Effector memory CD4-positive, alpha-beta T cell (primary cell): ENCODE results near the gene OAS1.

Source experiments
- DNase-seq, 3 donors: peaks; one replicate each; pipeline ENCODE4 v3.0.0-alpha.2; 2020
- H3K27ac ChIP-seq: 2 replicates; pipeline ENCODE4 v1.7.0; 2013; ENCODE audit warnings: mild to moderate bottlenecking, low read length, moderate library complexity; ENCODE audit not compliant: insufficient read depth, poor library complexity, severe bottlenecking
- H3K27me3 ChIP-seq: replicated peaks from 2 replicates; pipeline ENCODE4 v1.7.0; 2013; ENCODE audit warnings: mild to moderate bottlenecking, low read length; ENCODE audit not compliant: insufficient read depth, control insufficient read depth, poor library complexity, severe bottlenecking
- H3K36me3 ChIP-seq: 2 replicates; pipeline ENCODE4 v1.7.0; 2013; ENCODE audit warnings: mild to moderate bottlenecking, low read length, moderate library complexity; ENCODE audit not compliant: control insufficient read depth, insufficient read depth
- H3K4me1 ChIP-seq: 2 replicates; pipeline ENCODE4 v1.7.0; 2013; ENCODE audit warnings: low read length, mild to moderate bottlenecking; ENCODE audit not compliant: control insufficient read depth, insufficient read depth, poor library complexity, severe bottlenecking
- H3K4me3 ChIP-seq: 2 replicates; pipeline ENCODE4 v1.7.0; 2013; ENCODE audit warnings: low read length, low read depth, mild to moderate bottlenecking; ENCODE audit not compliant: insufficient read depth, poor library complexity, severe bottlenecking
- H3K9me3 ChIP-seq: 2 replicates; pipeline ENCODE4 v1.7.0; 2013; ENCODE audit warnings: mild to moderate bottlenecking, low read length, moderate library complexity; ENCODE audit not compliant: control insufficient read depth
- total RNA-seq, 3 donors: gene quantifications; one replicate each; lab custom pipeline; 2026; lab: John Stamatoyannopoulos, UW

Gene OAS1
- total RNA-seq: 21.7 to 25.2 (median 22.1) reads per million in 3 donors

GRCh38 chr12:112906712-112907414, at the start of gene OAS1:
TSS of gene OAS1 (plus strand) at chr12:112906962. CDS start at chr12:112907040, 78 bp downstream.
- Histone ChIP-seq H3K9me3 (no peaks in the 10 kb centered on the region), H3K4me3 (peak within 1 kb of the TSS; percentile 57), H3K27ac (peak within 1 kb of the TSS; percentile 52), H3K27me3 (no peaks in the 10 kb centered on the region), H3K4me1 (peaks cover 31% of the 10 kb centered on the region), H3K36me3 (no peaks in the 10 kb centered on the region)
- DNase-seq: peak in 1 of 3 donors; percentile 9

GRCh38 chr12:112859291-112859690, 47.5 kb upstream of the OAS1 start:
- H3K4me1 ChIP-seq: no peaks in the 10 kb centered on the region
- no peaks in the 10 kb centered on the region for H3K9me3 ChIP-seq
- no peak overlapping the region for H3K27ac ChIP-seq
- no peak for DNase-seq
- H3K36me3 ChIP-seq: no peaks in the 10 kb centered on the region
- H3K4me3 ChIP-seq: no peak overlapping the region
- no peaks in the 10 kb centered on the region for H3K27me3 ChIP-seq

- H3K27me3 ChIP-seq: no peaks in the 10 kb centered on the region
- H3K4me1 ChIP-seq: no peaks in the 10 kb centered on the region
- H3K27ac ChIP-seq: no peak overlapping the region
- no peaks in the 10 kb centered on the region for H3K9me3 ChIP-seq
- DNase-seq: no peak
- H3K4me3 ChIP-seq: no peak overlapping the region
- no peaks in the 10 kb centered on the region for H3K36me3 ChIP-seq
These were observed 46.6 kb upstream of the OAS1 start for GRCh38 chr12:112860181-112860580.

- H3K27me3 ChIP-seq: no peaks in the 10 kb centered on the region
- no peaks in the 10 kb centered on the region for H3K36me3 ChIP-seq
- no peaks in the 10 kb centered on the region for H3K9me3 ChIP-seq
- no peak overlapping the region for H3K27ac ChIP-seq
- no peaks in the 10 kb centered on the region for H3K4me1 ChIP-seq
- no peak overlapping the region for H3K4me3 ChIP-seq
- no peak for DNase-seq
These were observed 45.5 kb upstream of the OAS1 start for GRCh38 chr12:112861284-112861683.

GRCh38 chr12:112862636-112863290, 44.0 kb upstream of the OAS1 start:
- no peaks in the 10 kb centered on the region for H3K27me3 ChIP-seq

DNA sequence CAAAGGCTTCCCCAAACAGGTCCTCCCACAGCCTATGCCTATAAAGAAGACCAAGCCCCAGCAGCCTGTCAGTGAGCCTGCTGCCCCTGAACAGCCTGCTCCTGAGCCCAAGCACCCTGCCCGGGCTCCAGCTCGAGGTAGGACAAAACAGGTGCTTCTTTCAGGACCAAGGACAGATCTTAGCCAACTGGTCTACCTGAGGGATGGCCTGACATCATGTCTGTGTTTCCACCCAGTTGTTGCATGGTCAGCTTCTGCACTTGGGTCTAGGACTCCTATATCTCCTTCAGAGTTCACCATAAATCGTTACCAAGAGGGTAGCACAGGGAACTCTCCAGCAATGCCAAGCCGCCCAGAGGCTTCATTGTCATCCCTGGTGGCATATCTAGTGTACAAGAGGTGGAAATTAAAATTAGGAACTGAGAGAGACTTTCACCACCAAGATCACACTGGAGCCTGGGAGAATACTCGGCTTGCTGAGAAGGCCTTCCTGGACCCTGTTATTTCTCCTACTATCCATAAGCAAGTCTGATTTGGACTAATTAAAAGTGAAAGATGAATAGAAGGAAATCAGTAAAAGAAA, 38.2 kb upstream of the OAS1 start:
- DNase-seq: no peak
- Histone ChIP-seq H3K27me3 (no peaks in the 10 kb centered on the region), H3K4me3 (no peak overlapping the region), H3K36me3 (no peaks in the 10 kb centered on the region), H3K9me3 (no peaks in the 10 kb centered on the region), H3K27ac (no peak overlapping the region), H3K4me1 (no peaks in the 10 kb centered on the region)

More at GRCh38 chr12:112862636-112863290, 44.0 kb upstream of the OAS1 start:
- no peaks in the 10 kb centered on the region for H3K9me3 ChIP-seq
- no peaks in the 10 kb centered on the region for H3K4me1 ChIP-seq
- no peak overlapping the region for H3K27ac ChIP-seq
- H3K36me3 ChIP-seq: no peaks in the 10 kb centered on the region
- no peak for DNase-seq
- H3K4me3 ChIP-seq: no peak overlapping the region

DNA sequence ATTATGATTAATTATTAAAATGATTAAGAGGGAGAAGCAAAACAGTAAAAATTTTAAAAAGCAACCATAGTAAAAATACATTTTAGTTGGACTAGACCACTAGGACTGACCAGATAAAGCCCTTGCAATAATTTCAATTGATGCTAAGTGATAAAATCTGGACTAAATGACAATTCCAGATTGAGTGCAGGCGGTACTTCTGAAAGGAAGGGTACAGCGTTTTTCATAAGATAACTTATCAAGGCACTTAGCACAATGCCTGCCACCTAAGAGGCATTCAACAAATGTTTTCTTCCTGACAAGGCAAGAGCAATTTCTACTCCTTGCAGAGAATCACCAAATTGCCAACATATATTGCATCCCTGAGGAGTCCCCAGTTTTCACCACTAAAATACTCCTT, 37.7 kb upstream of the OAS1 start:
- Histone ChIP-seq H3K4me1 (no peaks in the 10 kb centered on the region), H3K9me3 (no peaks in the 10 kb centered on the region), H3K27ac (no peak overlapping the region), H3K27me3 (no peaks in the 10 kb centered on the region), H3K36me3 (no peaks in the 10 kb centered on the region), H3K4me3 (no peak overlapping the region)
- DNase-seq: no peak

DNA sequence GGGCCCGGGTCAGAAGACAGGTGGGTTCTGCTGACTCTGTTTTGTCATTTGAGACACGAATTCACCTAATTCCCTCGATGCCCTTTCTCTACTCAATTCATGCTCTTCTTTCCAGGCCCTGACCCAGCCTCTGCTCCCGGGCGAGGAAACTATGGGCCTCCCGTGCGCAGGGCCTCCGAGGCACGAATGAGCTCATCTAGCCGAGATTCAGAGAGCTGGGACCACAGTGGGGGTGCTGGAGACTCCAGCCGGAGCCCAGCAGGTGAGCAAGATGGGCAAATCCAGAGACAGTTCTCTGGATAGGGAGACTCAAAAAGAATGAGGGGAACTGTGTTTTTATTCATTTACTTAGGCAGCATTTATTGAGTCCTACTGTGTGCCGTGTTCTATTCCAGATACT, 37.0 kb upstream of the OAS1 start:
- Histone ChIP-seq H3K27me3 (no peaks in the 10 kb centered on the region), H3K4me1 (no peaks in the 10 kb centered on the region), H3K4me3 (no peak overlapping the region), H3K36me3 (no peaks in the 10 kb centered on the region), H3K27ac (no peak overlapping the region), H3K9me3 (no peaks in the 10 kb centered on the region)
- DNase-seq: no peak

DNA sequence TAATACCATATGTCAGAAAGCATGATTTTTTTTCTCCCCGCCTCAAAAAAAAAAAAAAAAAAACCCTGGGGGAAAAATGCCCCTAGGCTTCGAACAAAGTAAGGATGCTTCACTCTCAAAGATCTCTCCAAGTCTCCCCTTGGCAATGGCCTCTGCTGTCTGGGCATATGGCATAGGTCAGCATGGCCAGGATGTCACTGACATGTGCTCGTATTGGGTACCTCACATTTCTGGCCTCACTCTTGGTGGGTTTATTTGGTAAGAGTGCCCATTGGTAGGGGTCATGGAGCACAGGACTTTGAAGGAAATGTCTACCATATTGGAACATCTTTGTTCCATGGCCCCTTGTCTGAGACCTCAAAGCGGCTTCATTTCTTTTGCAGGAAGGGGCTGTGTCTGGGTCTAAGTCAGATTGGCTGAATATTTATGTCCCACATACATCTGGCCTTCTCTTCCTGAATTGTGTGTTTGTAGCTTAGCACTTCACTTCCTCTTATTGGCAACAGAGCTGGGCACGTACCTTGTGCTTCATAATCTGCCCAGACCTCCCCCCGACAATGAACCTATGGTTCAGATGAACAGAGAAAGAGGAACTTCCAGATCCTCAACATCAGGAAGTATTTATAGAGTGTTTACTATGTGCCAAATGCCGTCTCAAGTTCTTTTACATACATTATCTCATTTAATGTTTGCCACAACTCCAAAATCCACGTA, 36.3 kb upstream of the OAS1 start:
- Histone ChIP-seq H3K9me3 (no peaks in the 10 kb centered on the region), H3K27me3 (peaks cover 5% of the 10 kb centered on the region), H3K4me3 (no peak overlapping the region), H3K4me1 (no peaks in the 10 kb centered on the region), H3K36me3 (no peaks in the 10 kb centered on the region), H3K27ac (no peak overlapping the region)
- no peak for DNase-seq
